GM12878 (cell line): ENCODE measurements around the gene CFLAR. TPM values are rescaled to one million over a fixed set of nuclear protein-coding genes. Genes with fewer than 3 reads are reported as not detected.

Experiments
- EZH2 ChIP-seq: IDR thresholded peaks from 2 replicates; pipeline ENCODE4 v1.6.1; 2012; ENCODE audit warnings: low read depth, mild to moderate bottlenecking, control low read depth, inconsistent platforms, low read length, borderline replicate concordance; ENCODE audit not compliant: control insufficient read depth
- HDAC6 ChIP-seq: fragments of 200-600 bp; sonication (generic); IDR thresholded peaks from one replicate; pipeline ENCODE4 v1.8.0; 2017; ENCODE audit warnings: antibody characterized with exemption; ENCODE audit not compliant: unreplicated experiment
- HDGF ChIP-seq: fragments of 450-650 bp; IDR thresholded peaks from 2 replicates; pipeline ENCODE4 v1.6.1; 2016; ENCODE audit warnings: antibody characterized with exemption
- REST ChIP-seq: IDR thresholded peaks from 2 replicates; pipeline ENCODE4 v1.6.1; 2012; ENCODE audit warnings: mild to moderate bottlenecking, low read depth, low read length
- RFX5 ChIP-seq: IDR thresholded peaks from 2 replicates; pipeline ENCODE4 v1.6.1; 2011; ENCODE audit warnings: low read depth, low read length, improper control_type of control experiment
- SMC3 ChIP-seq: IDR thresholded peaks from 2 replicates; pipeline ENCODE4 v1.6.1; 2011; ENCODE audit warnings: low read length, improper control_type of control experiment, borderline replicate concordance
- SREBF1 ChIP-seq: IDR thresholded peaks from 2 replicates; pipeline ENCODE4 v1.6.1; 2012; ENCODE audit warnings: mild to moderate bottlenecking, low read length
- YBX1 ChIP-seq: fragments of 450-650 bp; IDR thresholded peaks from 2 replicates; pipeline ENCODE4 v1.6.1; 2016; ENCODE audit warnings: antibody characterized with exemption
- ZBTB33 ChIP-seq: fragments of 450-650 bp; IDR thresholded peaks from 2 replicates; pipeline ENCODE4 v1.6.1; 2017; ENCODE audit warnings: mild to moderate bottlenecking
- polyA plus RNA-seq, 11 experiments: library from polyadenylated mRNA; depleted of rRNA in 4 of 11; unstranded in 6 of 11; stranded (reverse) in 5 of 11; fragments of >200 nt; fragmentation: Nextera tagmentation in 4 of 11; fragmentation: Illumina TruSeq in 1 of 11; extraction: Ambion mirVana in 4 of 11; extraction: Trizol in 1 of 11; gene quantifications; 1 replicate in 1 of 11; 2 replicates in 10 of 11; pipeline versions ENCODE4 v1.2.1 to v1.2.3, GENCODE V29; 2011 to 2016; ENCODE audit warnings: inconsistent platforms in 2 of 11, missing spikeins in 2 of 11, low read depth in 1 of 11
- total RNA-seq, 4 experiments: library from RNA; depleted of rRNA in 3 of 4; stranded (reverse); fragments of >200 nt in 3 of 4; fragmentation: Illumina TruSeq in 1 of 4; extraction: Trizol in 1 of 4; gene quantifications; 2 replicates each; pipeline versions ENCODE4 v1.2.1 to v1.2.3, GENCODE V29; 2013 to 2021

CFLAR gene
- total and polyA plus RNA-seq, 10 of the 15 experiments (the other 5 are each of a cell fraction or from before 2014, with no cell fraction given): 80.6 to 181 (median 101) TPM

- no peak for TF ChIP-seq REST
- no peak for TF ChIP-seq SMC3
- TF ChIP-seq SREBF1: no peak
- no peak for TF ChIP-seq EZH2
- TF ChIP-seq YBX1: no peak
- TF ChIP-seq ZBTB33: no peak
- no peak for TF ChIP-seq HDAC6
- TF ChIP-seq RFX5: no peak
- no peak for TF ChIP-seq HDGF
Measured at GRCh38 chr2:201215963-201216362, 100.0 kb downstream of the CFLAR start (continued).
